ENCODE data around the gene S100B.

The S100B gene

GRCh38 chr21:46550116-46550941, 54.6 kb downstream of the S100B start:
- DNase-seq (ENCODE audit: low read depth): no peak
- H3K4me3 ChIP-seq (ENCODE audit: low read depth, low read length): no peak overlapping the region

- DNase-seq (ENCODE audit: low read depth): no peak
- H3K4me3 ChIP-seq (ENCODE audit: low read depth, low read length): no peak overlapping the region
These were observed 55.2 kb downstream of the S100B start for GRCh38 chr21:46549650-46550049.

All from skeletal muscle cell (primary cell).